ENCODE measurements around the gene SCGB1A1.

- TF ChIP-seq CTCF (IDR thresholded peaks at IDR 0.05) = no peak
- no peak for TF ChIP-seq POLR2AphosphoS5 (IDR thresholded peaks at IDR 0.05; ENCODE audit: insufficient read depth in 1 of 2, low read depth in 1 of 2)
- peak in 1 of 2 donors; percentile 4 for TF ChIP-seq POLR2A (IDR thresholded peaks at IDR 0.05)
These were observed 24.8 kb downstream of the SCGB1A1 start for GRCh38 chr11:62443390-62444235.

Data from vagina (tissue), 2 donors.